ENCODE measurements around the gene B4GALNT4. TPM values are rescaled to one million over a fixed set of nuclear protein-coding genes. Genes with fewer than 3 reads are reported as not detected.
"Not testable (repeated sequence)": the region's sequence is repeated elsewhere in the genome, so short reads cannot be mapped to it uniquely, and the experiment has no call there.

Gene B4GALNT4
- total RNA-seq, 1 donor from 2014 or later, result 1.5 TPM

DNA sequence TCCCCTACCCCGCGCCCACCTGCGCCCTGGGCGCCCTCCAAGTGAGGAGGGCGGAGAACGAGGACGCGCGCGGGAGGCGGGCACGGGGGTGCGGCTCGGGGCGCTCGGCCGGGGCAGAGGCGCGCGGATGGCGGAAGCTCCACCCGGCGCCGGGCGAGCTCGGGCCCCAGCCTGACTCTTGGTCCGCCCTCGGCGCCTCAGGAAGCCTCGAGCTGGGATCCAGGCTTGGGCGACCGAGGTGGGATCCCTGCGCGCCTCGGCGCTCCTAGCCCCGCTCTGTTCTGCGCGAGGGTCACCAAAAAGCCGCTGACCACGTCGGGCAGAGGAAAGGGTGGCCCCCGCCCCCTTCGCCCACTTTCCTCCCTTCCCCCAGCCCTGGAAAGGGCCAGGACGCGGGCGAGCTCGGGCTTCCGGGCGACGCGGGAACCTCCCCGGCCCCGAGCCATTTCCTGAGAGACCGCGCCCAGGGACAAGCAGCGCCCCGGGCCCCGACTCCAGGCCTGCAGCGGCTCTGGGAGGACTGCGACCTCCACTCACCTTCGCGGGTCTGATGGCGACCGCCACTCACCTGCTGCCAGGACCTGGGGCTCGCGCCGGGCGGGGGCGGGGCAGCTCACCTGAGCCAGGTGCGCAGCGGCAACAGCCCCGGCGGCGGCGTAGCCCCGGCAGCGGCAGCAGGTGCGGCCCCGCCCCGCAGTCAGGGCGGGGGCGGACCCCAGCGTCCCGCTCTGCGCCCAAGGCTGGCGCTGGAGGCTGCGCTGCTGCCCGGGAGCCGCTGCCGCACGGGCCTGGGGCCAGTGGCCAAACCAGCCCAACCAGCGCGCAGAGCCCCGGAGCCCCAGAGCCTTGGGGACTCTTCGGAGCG, 47.7 kb downstream of the B4GALNT4 start:
- peaks cover 15% of the 10 kb centered on the region for H3K4me1 Mint-ChIP-seq (ENCODE audit: low read depth)
- peaks cover 3% of the 10 kb centered on the region for H3K36me3 Mint-ChIP-seq (ENCODE audit: low read depth)
- peak overlapping the region; percentile 67 for H3K27ac Mint-ChIP-seq
- no peaks in the 10 kb centered on the region for H3K27me3 Mint-ChIP-seq (ENCODE audit: low read depth)
- no peaks in the 10 kb centered on the region for H3K9me3 Mint-ChIP-seq
- intact Hi-C loops (cut with micrococcal nuclease), result no loop called here
- peak; percentile 53 for DNase-seq (ENCODE audit: low spot score)
- H3K4me3 Mint-ChIP-seq (ENCODE audit: low read depth), result peak overlapping the region; percentile 37

DNA sequence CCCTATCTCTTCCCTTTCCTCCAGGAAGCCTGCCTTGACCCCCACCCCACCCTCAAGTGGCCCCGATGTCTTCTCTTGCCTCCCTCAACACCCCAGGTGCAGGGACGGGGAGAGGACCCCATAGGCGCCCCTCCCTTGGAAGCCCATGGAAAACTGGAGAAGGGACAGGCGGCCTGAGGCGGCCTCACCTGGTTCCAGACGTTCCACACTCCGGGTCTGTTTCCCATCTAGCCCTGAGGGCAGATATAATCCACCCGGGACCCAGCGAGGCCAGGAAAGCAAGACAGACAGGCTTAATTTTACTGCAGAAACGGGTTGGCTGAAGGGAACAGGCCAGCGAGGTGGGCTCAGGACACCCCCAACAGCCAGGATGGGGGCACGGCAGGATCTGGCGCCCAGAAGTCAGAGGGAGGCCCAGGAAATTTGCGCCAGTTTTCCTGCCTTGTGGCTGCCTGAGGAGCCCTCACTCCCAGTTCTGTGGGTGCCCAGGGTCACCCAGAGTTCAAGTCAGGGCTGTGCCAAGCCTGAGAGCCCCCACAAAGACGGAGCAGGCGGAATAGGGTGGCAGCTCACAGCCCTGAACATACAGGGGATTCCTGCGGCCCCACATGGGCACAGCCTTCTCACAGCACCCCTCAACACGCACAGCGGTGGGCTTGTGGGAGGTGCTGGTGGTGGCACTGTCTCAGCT, 48.5 kb downstream of the B4GALNT4 start:
- H3K9me3 Mint-ChIP-seq, result no peaks in the 10 kb centered on the region
- intact Hi-C loops (cut with micrococcal nuclease), result no loop called here
- H3K27me3 Mint-ChIP-seq (ENCODE audit: low read depth), result no peaks in the 10 kb centered on the region
- H3K36me3 Mint-ChIP-seq (ENCODE audit: low read depth), result peaks cover 3% of the 10 kb centered on the region
- H3K4me1 Mint-ChIP-seq (ENCODE audit: low read depth), result peaks cover 15% of the 10 kb centered on the region
- peak overlapping the region; percentile 78 for H3K4me3 Mint-ChIP-seq (ENCODE audit: low read depth)
- H3K27ac Mint-ChIP-seq, result peak overlapping the region; percentile 38
- no peak for DNase-seq (ENCODE audit: low spot score)

DNA sequence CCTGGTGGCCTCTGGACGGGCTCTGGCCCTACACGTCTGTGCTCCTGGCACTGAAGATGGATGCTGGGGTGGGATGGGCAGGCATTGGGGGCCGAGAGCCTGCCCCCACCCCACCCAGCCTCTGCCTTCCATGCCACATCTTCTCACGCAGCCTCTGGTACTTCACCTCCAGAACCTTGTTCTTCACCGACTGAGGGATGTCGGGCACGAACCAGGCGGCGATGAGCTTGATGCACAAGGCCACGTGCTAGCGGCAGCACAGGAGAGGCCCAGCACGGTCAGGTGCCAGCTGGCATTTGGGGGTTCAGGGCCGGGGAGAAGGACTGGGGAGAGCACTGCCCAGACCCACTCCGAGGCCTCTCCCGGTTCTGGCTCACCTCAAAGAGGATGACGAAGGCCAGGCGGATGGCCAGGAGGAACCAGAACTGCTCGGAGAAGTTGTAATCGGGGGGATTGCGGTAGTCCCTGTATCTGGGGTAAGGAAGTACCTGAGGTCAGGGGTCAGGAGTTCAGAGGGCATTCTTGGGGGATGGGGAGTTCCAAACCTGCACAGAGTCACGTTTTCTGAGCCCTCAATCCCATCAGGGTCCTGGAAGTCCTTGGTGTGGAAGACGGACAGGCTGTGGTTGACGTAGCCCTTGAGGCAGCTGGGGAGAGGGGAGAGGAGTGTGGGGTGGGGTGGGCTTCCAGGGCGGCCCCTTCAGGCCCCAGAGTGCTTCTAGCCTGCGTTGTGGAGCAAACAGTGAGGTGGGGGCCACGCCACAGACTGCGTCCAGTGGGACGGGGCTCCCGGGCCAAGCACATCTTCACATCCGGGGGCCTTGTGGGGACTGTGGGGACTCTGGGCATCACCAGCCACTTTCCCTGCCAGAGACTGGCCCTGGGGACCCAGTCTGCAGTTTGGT, 49.3 kb downstream of the B4GALNT4 start:
- Mint-ChIP-seq H3K36me3 (ENCODE audit: low read depth) (peaks cover 6% of the 10 kb centered on the region), H3K4me3 (ENCODE audit: low read depth) (no peak overlapping the region), H3K4me1 (ENCODE audit: low read depth) (peaks cover 10% of the 10 kb centered on the region), H3K9me3 (no peaks in the 10 kb centered on the region), H3K27ac (no peak overlapping the region), H3K27me3 (ENCODE audit: low read depth) (no peaks in the 10 kb centered on the region)
- no peak for DNase-seq (ENCODE audit: low spot score)
- intact Hi-C loops (cut with micrococcal nuclease), result no loop called here

DNA sequence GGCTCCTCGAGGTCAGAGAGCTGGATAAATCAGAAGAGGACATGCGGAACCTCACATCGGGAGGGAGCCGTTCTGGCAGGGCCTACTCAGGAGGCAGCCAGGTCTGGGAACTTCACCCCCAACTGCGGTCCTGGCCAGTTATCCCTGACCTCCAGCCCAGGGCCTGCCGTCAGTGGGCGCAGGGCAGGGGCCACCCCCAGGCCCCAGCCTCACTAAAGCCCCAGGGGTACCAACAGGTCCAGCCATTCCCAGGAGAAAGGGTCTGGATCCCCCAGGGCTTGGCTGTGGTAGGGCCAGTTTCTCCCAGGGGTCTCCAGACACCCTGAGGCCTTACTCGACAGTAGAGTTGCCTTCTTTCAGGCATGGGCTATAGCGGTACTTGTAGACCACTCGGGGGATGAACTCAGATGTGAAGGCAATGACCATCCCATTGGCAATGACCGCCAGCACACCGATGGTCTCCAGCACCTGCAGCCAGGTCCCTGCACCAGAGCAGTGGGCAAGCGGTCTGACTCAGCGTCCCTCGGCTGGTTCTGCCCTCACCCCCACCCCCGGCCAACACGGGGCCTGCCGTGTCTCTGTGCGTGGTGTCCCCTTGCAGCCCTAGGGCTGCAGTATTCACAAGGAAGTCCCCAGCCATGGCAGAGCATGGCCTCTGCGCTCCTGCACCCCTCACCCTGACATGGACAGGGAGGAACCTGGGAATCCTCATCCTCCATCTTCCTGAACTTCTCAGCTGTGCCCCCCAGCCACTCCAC, 50.1 kb downstream of the B4GALNT4 start:
- Mint-ChIP-seq H3K36me3 (ENCODE audit: low read depth) (peaks cover 9% of the 10 kb centered on the region), H3K4me1 (ENCODE audit: low read depth) (peaks cover 8% of the 10 kb centered on the region), H3K27ac (no peak overlapping the region), H3K27me3 (ENCODE audit: low read depth) (no peaks in the 10 kb centered on the region), H3K9me3 (no peaks in the 10 kb centered on the region), H3K4me3 (ENCODE audit: low read depth) (no peak overlapping the region)
- no peak for DNase-seq (ENCODE audit: low spot score)
- intact Hi-C loops (cut with micrococcal nuclease), result no loop called here

DNA sequence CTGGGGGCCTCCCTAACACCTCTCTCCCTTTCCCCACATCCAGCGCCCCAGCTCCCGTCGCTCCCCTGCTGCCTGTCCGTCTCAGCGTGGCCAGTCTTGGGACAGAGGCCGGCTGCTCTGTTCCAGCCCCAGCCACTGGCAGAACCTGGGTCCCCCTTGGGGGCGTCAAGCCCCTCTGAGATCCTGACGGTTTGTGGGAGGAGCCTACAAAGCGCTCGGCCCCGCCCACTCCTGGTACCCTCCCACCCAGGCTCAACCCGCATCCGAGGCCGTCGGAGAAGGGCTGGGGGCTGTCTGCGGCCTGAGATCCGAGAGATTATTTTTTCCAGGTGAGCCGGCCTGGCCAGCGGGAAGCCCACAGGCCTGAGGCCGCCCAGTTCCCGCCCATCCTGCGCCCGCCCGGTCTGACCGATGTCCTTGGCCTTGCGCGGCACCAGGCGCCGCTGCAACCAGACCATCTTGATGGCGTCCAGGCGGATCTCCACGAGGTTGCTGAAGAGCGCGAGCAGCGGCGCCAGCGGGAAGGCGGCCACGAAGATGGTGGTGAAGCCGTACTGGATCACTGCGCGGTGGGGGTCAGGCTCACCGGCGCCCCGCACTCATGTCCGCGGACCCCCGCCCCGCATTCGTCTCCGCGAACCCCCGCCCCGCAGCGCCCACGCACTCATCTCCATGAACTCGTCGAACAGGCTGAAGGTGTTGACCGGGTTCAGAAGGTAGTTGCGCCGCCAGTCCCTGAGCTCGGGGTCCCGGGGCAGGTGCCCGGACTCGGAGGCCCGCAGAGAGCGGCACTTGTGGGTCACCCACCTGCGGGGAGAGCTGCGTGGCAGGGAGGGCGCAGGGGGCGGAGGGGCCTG, 51.0 kb downstream of the B4GALNT4 start:
- Mint-ChIP-seq H3K4me1 (ENCODE audit: low read depth) (peaks cover 6% of the 10 kb centered on the region), H3K27ac (no peak overlapping the region), H3K36me3 (ENCODE audit: low read depth) (peaks cover 14% of the 10 kb centered on the region), H3K9me3 (no peaks in the 10 kb centered on the region), H3K27me3 (ENCODE audit: low read depth) (no peaks in the 10 kb centered on the region), H3K4me3 (ENCODE audit: low read depth) (no peak overlapping the region)
- DNase-seq (ENCODE audit: low spot score), result peak; percentile 7
- intact Hi-C loops (cut with micrococcal nuclease), result no loop called here

DNA sequence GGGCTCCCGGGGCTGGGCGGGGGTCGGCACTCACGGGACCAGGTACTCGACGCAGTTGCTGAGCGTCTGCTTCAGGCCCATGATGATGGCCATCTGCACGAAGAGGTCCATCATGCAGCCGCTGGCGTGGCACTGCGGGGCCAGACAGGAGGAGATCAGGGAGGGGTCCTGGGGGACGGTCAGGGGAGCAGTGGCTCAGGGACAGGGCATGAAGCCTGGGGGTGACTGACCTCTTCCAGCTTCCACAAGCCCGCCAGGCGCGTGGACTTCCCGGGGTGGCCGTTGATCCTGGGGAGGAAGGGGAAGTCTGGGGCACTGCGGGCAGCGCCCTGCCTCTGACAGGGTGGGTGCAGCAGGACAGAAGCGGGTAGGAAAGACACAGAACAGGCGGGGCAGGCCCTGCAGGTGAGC, 51.6 kb downstream of the B4GALNT4 start:
- intact Hi-C loops (cut with micrococcal nuclease), result no loop called here
- Mint-ChIP-seq H3K9me3 (no peaks in the 10 kb centered on the region), H3K4me1 (ENCODE audit: low read depth) (peaks cover 4% of the 10 kb centered on the region), H3K4me3 (ENCODE audit: low read depth) (no peak overlapping the region), H3K36me3 (ENCODE audit: low read depth) (peaks cover 16% of the 10 kb centered on the region), H3K27me3 (ENCODE audit: low read depth) (no peaks in the 10 kb centered on the region), H3K27ac (no peak overlapping the region)
- no peak for DNase-seq (ENCODE audit: low spot score)

DNA sequence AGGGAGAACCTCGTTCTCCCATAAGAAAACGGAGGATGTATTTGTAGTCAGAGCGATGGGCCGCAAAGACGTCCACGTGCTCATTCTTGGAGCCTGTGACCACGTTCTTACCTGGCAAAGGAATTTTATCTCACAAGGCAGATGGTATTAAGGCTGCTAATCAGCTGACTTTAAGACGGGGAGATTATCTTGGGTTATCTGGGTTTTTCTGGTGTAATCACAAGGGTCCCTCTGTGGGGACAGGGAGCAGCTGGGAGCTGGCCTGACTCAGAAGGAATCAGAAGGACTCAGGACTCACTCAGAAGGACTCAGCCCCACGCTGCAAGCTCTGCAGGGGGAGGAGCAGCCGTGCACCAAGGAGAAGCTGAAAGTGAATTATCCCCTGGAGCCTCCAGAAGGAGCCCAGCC, 53.0 kb downstream of the B4GALNT4 start:
- Mint-ChIP-seq H3K4me3 (ENCODE audit: low read depth) (no peak overlapping the region), H3K27ac (no peak overlapping the region), H3K4me1 (ENCODE audit: low read depth) (no peaks in the 10 kb centered on the region), H3K9me3 (no peaks in the 10 kb centered on the region), H3K36me3 (ENCODE audit: low read depth) (peaks cover 16% of the 10 kb centered on the region), H3K27me3 (ENCODE audit: low read depth) (no peaks in the 10 kb centered on the region)
- no peak for DNase-seq (ENCODE audit: low spot score)
- intact Hi-C loops (cut with micrococcal nuclease), result no loop called here

DNA sequence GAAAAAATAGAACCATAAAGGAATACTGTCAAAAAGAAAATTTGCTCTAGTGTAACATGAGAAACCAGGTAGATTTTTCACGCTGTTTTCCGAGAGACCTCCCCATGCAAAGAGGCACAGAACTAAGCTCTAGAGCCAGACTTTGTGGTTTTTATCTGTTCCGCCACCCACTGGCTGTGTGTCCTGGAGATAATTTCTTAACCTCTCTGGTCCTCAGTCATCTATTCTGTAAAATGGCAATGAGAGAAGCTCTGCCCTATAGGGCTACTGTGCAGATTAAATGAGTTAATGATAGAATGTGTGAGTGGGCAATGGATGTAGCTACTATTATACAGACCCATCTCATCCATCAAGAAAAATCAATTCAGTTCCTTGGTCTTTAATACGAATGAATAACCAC, 54.9 kb downstream of the B4GALNT4 start:
- H3K4me3 Mint-ChIP-seq (ENCODE audit: low read depth), result no peak overlapping the region
- no peak for DNase-seq (ENCODE audit: low spot score)
- H3K4me1 Mint-ChIP-seq (ENCODE audit: low read depth), result no peaks in the 10 kb centered on the region
- intact Hi-C loops (cut with micrococcal nuclease), result no loop called here
- H3K36me3 Mint-ChIP-seq (ENCODE audit: low read depth), result peaks cover 18% of the 10 kb centered on the region
- no peaks in the 10 kb centered on the region for H3K27me3 Mint-ChIP-seq (ENCODE audit: low read depth)
- no peak overlapping the region for H3K27ac Mint-ChIP-seq
- H3K9me3 Mint-ChIP-seq, result no peaks in the 10 kb centered on the region

DNA sequence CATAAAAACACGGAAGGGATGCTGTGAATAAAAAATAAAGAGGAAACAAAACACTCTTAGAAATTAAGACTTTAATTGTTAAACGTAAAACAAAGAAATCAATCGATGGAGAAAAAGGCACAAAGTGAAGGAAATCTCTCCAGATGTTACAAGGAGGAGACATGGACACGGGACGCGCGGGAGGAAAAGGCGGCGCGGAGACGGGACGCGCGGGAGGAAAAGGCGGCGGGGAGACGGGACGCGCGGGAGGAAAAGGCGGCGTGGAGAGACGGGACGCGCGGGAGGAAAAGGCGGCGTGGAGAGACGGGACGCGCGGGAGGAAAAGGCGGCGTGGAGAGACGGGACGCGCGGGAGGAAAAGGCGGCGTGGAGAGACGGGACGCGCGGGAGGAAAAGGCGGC, 55.5 kb downstream of the B4GALNT4 start:
- H3K4me3 Mint-ChIP-seq (ENCODE audit: low read depth); H3K9me3 Mint-ChIP-seq; intact Hi-C loops (cut with micrococcal nuclease); H3K27me3 Mint-ChIP-seq (ENCODE audit: low read depth); H3K27ac Mint-ChIP-seq; DNase-seq (ENCODE audit: low spot score); H3K4me1 Mint-ChIP-seq (ENCODE audit: low read depth): not testable (repeated sequence)
- H3K36me3 Mint-ChIP-seq (ENCODE audit: low read depth), result peaks cover 21% of the 10 kb centered on the region

DNA sequence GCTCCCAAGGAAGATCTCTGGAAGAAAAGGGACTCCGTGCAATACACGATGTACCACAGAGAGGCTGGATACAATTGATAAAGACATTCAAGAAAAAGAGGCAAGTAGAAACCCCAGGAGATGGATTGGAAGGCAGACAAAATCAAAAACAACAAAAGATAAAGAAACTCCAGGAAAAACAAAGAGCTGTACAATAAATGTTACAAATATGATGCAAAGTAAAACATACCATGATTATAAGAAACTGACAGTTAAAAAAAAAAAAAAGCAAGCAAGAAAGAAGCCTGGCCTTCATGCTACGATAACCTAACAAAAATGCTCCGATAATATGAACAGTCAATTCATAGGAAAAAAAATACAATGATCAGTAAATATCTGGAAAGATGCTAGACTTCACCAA, 56.0 kb downstream of the B4GALNT4 start:
- H3K36me3 Mint-ChIP-seq (ENCODE audit: low read depth), result peaks cover 21% of the 10 kb centered on the region
- H3K27ac Mint-ChIP-seq, result no peak overlapping the region
- intact Hi-C loops (cut with micrococcal nuclease), result no loop called here
- no peak overlapping the region for H3K4me3 Mint-ChIP-seq (ENCODE audit: low read depth)
- no peaks in the 10 kb centered on the region for H3K4me1 Mint-ChIP-seq (ENCODE audit: low read depth)
- no peak for DNase-seq (ENCODE audit: low spot score)
- H3K27me3 Mint-ChIP-seq (ENCODE audit: low read depth), result no peaks in the 10 kb centered on the region
- H3K9me3 Mint-ChIP-seq, result no peaks in the 10 kb centered on the region

DNA sequence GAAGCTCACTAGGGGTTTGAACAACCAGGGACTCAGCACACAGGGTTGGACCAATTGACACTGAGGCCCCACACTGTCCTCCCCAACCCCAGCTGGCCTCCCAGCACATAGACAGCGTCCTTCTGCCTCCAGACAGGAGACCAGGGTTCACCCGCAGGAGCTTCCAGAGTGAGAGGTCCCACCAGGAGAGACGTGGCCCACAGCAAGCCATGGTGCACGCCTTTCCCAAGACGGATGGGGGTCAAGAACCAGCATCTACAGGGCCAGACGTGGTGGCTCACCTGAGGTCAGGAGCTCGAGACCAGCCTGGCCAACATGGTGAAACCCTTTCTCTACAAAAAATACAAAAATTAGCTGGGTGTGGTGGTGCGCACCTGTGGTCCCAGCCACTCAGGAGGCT, 57.6 kb downstream of the B4GALNT4 start:
- Mint-ChIP-seq H3K27ac (no peak overlapping the region), H3K27me3 (ENCODE audit: low read depth) (no peaks in the 10 kb centered on the region), H3K4me1 (ENCODE audit: low read depth) (no peaks in the 10 kb centered on the region), H3K4me3 (ENCODE audit: low read depth) (no peak overlapping the region), H3K36me3 (ENCODE audit: low read depth) (peaks cover 21% of the 10 kb centered on the region), H3K9me3 (no peaks in the 10 kb centered on the region)
- intact Hi-C loops (cut with micrococcal nuclease), result no loop called here
- DNase-seq (ENCODE audit: low spot score), result no peak

Data from activated T-helper 2 cell treated with anti-CD3 and anti-CD28 coated beads, Interferon-gamma antibody, Interleukin-2, Interleukin-4, amounts not matched to agents 10 μg/mL and 5 μg/mL and 100 μg/mL, durations not matched to agents 14 hours and 24 hours and 36 hours (primary cell).